Heart left ventricle (tissue), 13 donors: ENCODE data around the gene MPHOSPH8.

Source experiments
- CTCF ChIP-seq, 12 donors: fragments of 200-600 bp; sonication (generic) in 4 of 12; IDR thresholded peaks; one replicate each; pipeline versions ENCODE4 v1.5.0 to v1.8.0; 2018 to 2022; ENCODE audit warnings: antibody characterized with exemption in 12 of 12, mild to moderate bottlenecking in 5 of 12
- POLR2A ChIP-seq, 2 donors: fragments of 450-650 bp; IDR thresholded peaks; one replicate each; pipeline ENCODE4 v1.6.1; 2017; ENCODE audit warnings: antibody characterized with exemption in 2 of 2, mild to moderate bottlenecking in 2 of 2, moderate library complexity in 2 of 2
- donor health status: ischemic (EF 13 %, LVEDD 7.1; RV severe dilation, severe dysfunction).
- donor health status: DM: no; HTN: yes; CAD: no.
- donor health status: DM: no; HTN: no; CAD: no.
- donor health status: ischemic (EF 25% LVEDD 6.9; RV normal size, moderate dysfunction).
- donor health status: ischemic (EF 25% LVEDD 5.7; RV mildly dilated, moderate dysfunction).
- donor health status: ischemic (EF 35%, LVEDD 5.7; RV mildly dilated, moderate dysfunction).
- donor health status: nonischemic (EF 11% LVEDD 7.7; RV severe dilation, severe dysfunction).
- donor health status: DM: yes; HTN: yes; CAD: no.
- donor health status: PGD.
- donor health status: ischemic (EF 29% LVEDD 5.4; RV normal size, mild dysfunction).
- donor health status: nonischemic (EF 23%, LVEDD 6.1; RV moderate dilation, normal function).

GRCh38 chr13:19590423-19590822, 43.0 kb upstream of the MPHOSPH8 start:
- TF ChIP-seq CTCF (IDR thresholded peaks at IDR 0.05) (no peak), POLR2A (IDR thresholded peaks at IDR 0.05) (no peak)
